OCI-LY1 (cell line): ENCODE results near the gene MLLT3.

Experiments used
- H2AFZ ChIP-seq: fragments of 200-600 bp; sonication (generic), shearing (Covaris generic); 2 replicates; pipeline ENCODE4 v1.6.0; 2014; ENCODE audit warnings: antibody characterized with exemption, mild to moderate bottlenecking, low read length
- H3F3A ChIP-seq: fragments of 200-600 bp; sonication (generic), shearing (Covaris generic); 2 replicates; pipeline ENCODE4 v1.6.0; 2014; ENCODE audit warnings: mild to moderate bottlenecking, antibody characterized with exemption, low read length, moderate library complexity; ENCODE audit not compliant: insufficient read depth
- H3K27ac ChIP-seq: fragments of 200-600 bp; sonication (generic); 2 replicates; pipeline ENCODE4 v1.5.1; 2014; ENCODE audit warnings: low read length, mixed run types, mild to moderate bottlenecking, low read depth; ENCODE audit not compliant: poor library complexity, severe bottlenecking
- H3K27me3 ChIP-seq: fragments of 200-600 bp; sonication (generic); 2 replicates; pipeline ENCODE4 v1.6.0; 2014; ENCODE audit warnings: antibody characterized with exemption, mild to moderate bottlenecking, low read length, moderate library complexity; ENCODE audit not compliant: insufficient read depth
- H3K36me3 ChIP-seq: fragments of 200-600 bp; sonication (generic); 2 replicates; pipeline ENCODE4 v1.6.1; 2014; ENCODE audit warnings: mild to moderate bottlenecking, antibody characterized with exemption, low read length, moderate library complexity, mixed read lengths; ENCODE audit not compliant: insufficient read depth
- H3K4me1 ChIP-seq: fragments of 200-600 bp; sonication (generic); 2 replicates; pipeline ENCODE4 v1.5.1; 2014; ENCODE audit warnings: mild to moderate bottlenecking, low read length, moderate library complexity; ENCODE audit not compliant: insufficient read depth, severe bottlenecking
- H3K4me2 ChIP-seq: fragments of 200-600 bp; sonication (generic), shearing (Covaris generic); 2 replicates; pipeline ENCODE4 v1.6.1; 2014; ENCODE audit warnings: low read length
- H3K4me3 ChIP-seq: fragments of 200-600 bp; sonication (generic); 2 replicates; pipeline ENCODE4 v1.5.1; 2014; ENCODE audit warnings: low read length, low read depth, mild to moderate bottlenecking, mixed read lengths; ENCODE audit not compliant: poor library complexity, severe bottlenecking
- H3K79me2 ChIP-seq: fragments of 200-600 bp; shearing (Covaris generic); 2 replicates; pipeline ENCODE4 v1.6.1; 2016; ENCODE audit warnings: mixed run types, low read length, mixed read lengths; ENCODE audit not compliant: insufficient read depth
- H3K9ac ChIP-seq: fragments of 200-600 bp; sonication (generic), shearing (Covaris generic); 2 replicates; pipeline ENCODE4 v1.6.1; 2014; ENCODE audit warnings: mild to moderate bottlenecking, low read length, mixed read lengths
- H3K9me2 ChIP-seq: fragments of 200-600 bp; sonication (generic), shearing (Covaris generic); 2 replicates; pipeline ENCODE4 v1.6.1; 2014; ENCODE audit warnings: low read depth, mild to moderate bottlenecking, low read length, mixed read lengths
- H3K9me3 ChIP-seq: fragments of 200-600 bp; shearing (Covaris generic); 2 replicates; pipeline ENCODE4 v1.6.1; 2014; ENCODE audit warnings: low read length, mixed read lengths
- H4K20me1 ChIP-seq: fragments of 200-600 bp; sonication (generic), shearing (Covaris generic); 2 replicates; pipeline ENCODE4 v1.6.0; 2016; ENCODE audit warnings: mild to moderate bottlenecking, low read length; ENCODE audit not compliant: insufficient read depth
- EZH2 ChIP-seq: fragments of 200-600 bp; sonication (generic), shearing (Covaris generic); IDR thresholded peaks from 2 replicates; pipeline ENCODE4 v1.8.0; 2017; ENCODE audit warnings: borderline replicate concordance, mixed run types, mild to moderate bottlenecking, antibody characterized with exemption, low read length, moderate library complexity, mixed read lengths
- TF ChIP-seq, protein P1 (sequence below): fragments of 200-600 bp; sonication (generic), shearing (Covaris generic); IDR thresholded peaks from 2 replicates; pipeline ENCODE4 v1.5.1; 2017; ENCODE audit warnings: mild to moderate bottlenecking, antibody characterized with exemption, low read length, moderate library complexity, mixed read lengths

The MLLT3 gene

DNA sequence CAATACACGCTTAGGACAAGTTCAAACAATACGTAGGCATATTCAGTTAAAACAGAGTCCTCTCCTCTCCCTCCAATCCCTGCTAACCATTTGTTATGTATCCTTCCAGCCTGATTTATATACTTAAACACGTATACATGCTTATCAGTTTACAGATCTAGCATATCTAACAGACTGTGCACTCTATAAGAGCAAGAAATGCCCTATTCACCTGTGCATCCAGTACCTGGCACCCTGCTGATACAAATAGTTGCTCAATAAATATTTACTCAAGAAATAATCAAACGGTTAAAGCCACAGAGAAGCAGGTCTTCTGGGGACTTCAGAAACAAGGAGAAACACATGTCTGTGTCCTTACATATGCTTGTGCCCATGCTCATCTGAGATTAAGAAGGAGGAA lies 55.9 kb downstream of the MLLT3 start:
- Histone ChIP-seq H3K4me1 (no peaks in the 10 kb centered on the region), H3K4me3 (no peak overlapping the region), H3K79me2 (no peaks in the 10 kb centered on the region), H2AFZ (no peak overlapping the region), H3K4me2 (no peak overlapping the region), H3K27ac (no peak overlapping the region), H3F3A (no peaks in the 10 kb centered on the region), H3K9me2 (no peaks in the 10 kb centered on the region), H3K9me3 (no peaks in the 10 kb centered on the region), H3K27me3 (no peaks in the 10 kb centered on the region), H3K36me3 (no peaks in the 10 kb centered on the region), H4K20me1 (peaks cover 3% of the 10 kb centered on the region; the same call in 1 of the 2 replicates), H3K9ac (no peak overlapping the region)
- no peak for TF ChIP-seq EZH2
- TF ChIP-seq, protein P1, sequence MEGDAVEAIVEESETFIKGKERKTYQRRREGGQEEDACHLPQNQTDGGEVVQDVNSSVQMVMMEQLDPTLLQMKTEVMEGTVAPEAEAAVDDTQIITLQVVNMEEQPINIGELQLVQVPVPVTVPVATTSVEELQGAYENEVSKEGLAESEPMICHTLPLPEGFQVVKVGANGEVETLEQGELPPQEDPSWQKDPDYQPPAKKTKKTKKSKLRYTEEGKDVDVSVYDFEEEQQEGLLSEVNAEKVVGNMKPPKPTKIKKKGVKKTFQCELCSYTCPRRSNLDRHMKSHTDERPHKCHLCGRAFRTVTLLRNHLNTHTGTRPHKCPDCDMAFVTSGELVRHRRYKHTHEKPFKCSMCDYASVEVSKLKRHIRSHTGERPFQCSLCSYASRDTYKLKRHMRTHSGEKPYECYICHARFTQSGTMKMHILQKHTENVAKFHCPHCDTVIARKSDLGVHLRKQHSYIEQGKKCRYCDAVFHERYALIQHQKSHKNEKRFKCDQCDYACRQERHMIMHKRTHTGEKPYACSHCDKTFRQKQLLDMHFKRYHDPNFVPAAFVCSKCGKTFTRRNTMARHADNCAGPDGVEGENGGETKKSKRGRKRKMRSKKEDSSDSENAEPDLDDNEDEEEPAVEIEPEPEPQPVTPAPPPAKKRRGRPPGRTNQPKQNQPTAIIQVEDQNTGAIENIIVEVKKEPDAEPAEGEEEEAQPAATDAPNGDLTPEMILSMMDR = no peak

DNA sequence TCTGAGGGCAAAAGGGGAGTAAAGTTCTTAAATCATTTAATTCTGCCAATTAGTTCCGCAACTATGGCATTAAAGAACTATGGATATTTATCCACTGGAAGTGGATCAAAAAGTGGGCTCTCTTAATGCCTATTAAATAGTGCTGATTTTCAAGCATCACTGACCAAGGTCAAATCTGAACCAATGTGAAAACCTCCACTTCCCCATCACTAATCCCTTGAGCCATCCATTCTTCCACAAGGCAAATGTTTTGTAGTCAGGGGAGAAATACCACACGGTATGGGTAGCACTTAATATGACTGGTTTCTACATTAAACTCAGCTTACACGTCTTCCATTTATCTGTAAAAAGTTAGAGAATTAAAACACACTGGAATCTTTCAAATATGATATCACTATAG lies 57.6 kb downstream of the MLLT3 start:
- H3F3A ChIP-seq = no peaks in the 10 kb centered on the region
- H3K4me2 ChIP-seq = no peak overlapping the region
- H3K27me3 ChIP-seq = no peaks in the 10 kb centered on the region
- H3K79me2 ChIP-seq = no peaks in the 10 kb centered on the region
- H3K9ac ChIP-seq = no peak overlapping the region
- peaks cover 7% of the 10 kb centered on the region; the same call in 1 of the 2 replicates for H4K20me1 ChIP-seq
- no peak overlapping the region for H3K4me3 ChIP-seq
- H3K4me1 ChIP-seq = no peaks in the 10 kb centered on the region
- H2AFZ ChIP-seq = no peak overlapping the region
- no peak overlapping the region for H3K27ac ChIP-seq
- no peaks in the 10 kb centered on the region for H3K9me3 ChIP-seq
- TF ChIP-seq, protein P1 = no peak
- no peak for TF ChIP-seq EZH2
- H3K36me3 ChIP-seq = no peaks in the 10 kb centered on the region
- no peaks in the 10 kb centered on the region for H3K9me2 ChIP-seq

DNA sequence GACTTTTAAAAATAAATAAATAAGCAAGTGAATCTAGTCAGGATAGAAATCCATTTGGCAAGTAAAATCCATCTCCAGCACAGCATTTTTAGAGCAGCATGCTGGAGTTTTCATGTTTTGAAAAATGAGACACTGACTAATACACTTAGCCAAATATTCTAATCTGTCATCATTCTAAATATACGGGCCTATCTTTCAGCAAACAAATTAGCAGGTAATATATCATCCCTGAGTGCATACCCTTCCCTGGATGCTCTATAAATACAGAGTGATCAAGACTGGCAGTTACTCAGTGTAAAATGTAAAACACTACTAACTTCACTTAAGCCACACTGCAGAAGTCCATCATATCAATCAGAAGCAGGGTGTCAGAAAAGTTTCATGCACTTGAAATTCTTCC lies 58.4 kb downstream of the MLLT3 start:
- H3K9ac ChIP-seq = no peak overlapping the region
- no peak overlapping the region for H3K4me2 ChIP-seq
- no peaks in the 10 kb centered on the region for H3K9me3 ChIP-seq
- no peak for TF ChIP-seq EZH2
- TF ChIP-seq, protein P1 = no peak
- peaks cover 7% of the 10 kb centered on the region; the same call in 1 of the 2 replicates for H4K20me1 ChIP-seq
- H3K9me2 ChIP-seq = no peaks in the 10 kb centered on the region
- H3K4me1 ChIP-seq = no peaks in the 10 kb centered on the region
- H3K4me3 ChIP-seq = no peak overlapping the region
- H3K36me3 ChIP-seq = no peaks in the 10 kb centered on the region
- no peaks in the 10 kb centered on the region for H3K79me2 ChIP-seq
- no peak overlapping the region for H2AFZ ChIP-seq
- H3F3A ChIP-seq = no peaks in the 10 kb centered on the region
- H3K27ac ChIP-seq = no peak overlapping the region
- H3K27me3 ChIP-seq = no peaks in the 10 kb centered on the region
